Measurements from ENCODE around the gene C2CD3. TPM values are rescaled to one million over a fixed set of nuclear protein-coding genes. Genes with fewer than 3 reads are reported as not detected.

C2CD3 gene
- total RNA-seq, 1 donor from 2014 or later: 23.9 TPM

DNA sequence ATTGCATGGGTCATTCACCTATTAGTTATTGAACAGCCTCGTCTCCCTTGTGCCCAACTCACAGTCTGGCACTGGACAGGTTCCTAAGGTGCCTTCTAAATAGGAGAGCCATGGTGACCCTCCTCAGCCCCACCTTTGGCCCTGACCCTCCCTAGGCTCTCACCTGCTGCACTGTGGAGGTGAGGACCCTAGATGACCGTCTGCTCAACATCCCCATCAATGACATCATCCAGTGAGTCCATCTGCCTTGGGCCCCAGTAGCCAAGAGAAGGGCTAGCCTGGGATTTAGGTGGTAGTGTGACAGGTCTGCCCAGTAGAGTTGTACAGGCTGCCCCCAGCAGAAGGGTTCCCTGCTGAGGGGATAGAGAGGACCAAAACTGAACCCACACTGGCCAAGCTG lies 201.7 kb downstream of the C2CD3 start:
- Mint-ChIP-seq H3K27me3 (ENCODE audit: unreplicated experiment) (peaks cover 6% of the 10 kb centered on the region), H3K4me1 (ENCODE audit: unreplicated experiment) (no peaks in the 10 kb centered on the region), H3K9me3 (ENCODE audit: unreplicated experiment) (no peaks in the 10 kb centered on the region), H3K27ac (ENCODE audit: unreplicated experiment) (peak overlapping the region; percentile 3), H3K36me3 (ENCODE audit: low read depth, unreplicated experiment) (no peaks in the 10 kb centered on the region), H3K4me3 (ENCODE audit: unreplicated experiment) (no peak overlapping the region)
- no peak for DNase-seq (ENCODE audit: low spot score)
- TF ChIP-seq, protein P1, sequence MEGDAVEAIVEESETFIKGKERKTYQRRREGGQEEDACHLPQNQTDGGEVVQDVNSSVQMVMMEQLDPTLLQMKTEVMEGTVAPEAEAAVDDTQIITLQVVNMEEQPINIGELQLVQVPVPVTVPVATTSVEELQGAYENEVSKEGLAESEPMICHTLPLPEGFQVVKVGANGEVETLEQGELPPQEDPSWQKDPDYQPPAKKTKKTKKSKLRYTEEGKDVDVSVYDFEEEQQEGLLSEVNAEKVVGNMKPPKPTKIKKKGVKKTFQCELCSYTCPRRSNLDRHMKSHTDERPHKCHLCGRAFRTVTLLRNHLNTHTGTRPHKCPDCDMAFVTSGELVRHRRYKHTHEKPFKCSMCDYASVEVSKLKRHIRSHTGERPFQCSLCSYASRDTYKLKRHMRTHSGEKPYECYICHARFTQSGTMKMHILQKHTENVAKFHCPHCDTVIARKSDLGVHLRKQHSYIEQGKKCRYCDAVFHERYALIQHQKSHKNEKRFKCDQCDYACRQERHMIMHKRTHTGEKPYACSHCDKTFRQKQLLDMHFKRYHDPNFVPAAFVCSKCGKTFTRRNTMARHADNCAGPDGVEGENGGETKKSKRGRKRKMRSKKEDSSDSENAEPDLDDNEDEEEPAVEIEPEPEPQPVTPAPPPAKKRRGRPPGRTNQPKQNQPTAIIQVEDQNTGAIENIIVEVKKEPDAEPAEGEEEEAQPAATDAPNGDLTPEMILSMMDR (IDR thresholded peaks at IDR 0.05; ENCODE audit: unreplicated experiment): no peak

DNA sequence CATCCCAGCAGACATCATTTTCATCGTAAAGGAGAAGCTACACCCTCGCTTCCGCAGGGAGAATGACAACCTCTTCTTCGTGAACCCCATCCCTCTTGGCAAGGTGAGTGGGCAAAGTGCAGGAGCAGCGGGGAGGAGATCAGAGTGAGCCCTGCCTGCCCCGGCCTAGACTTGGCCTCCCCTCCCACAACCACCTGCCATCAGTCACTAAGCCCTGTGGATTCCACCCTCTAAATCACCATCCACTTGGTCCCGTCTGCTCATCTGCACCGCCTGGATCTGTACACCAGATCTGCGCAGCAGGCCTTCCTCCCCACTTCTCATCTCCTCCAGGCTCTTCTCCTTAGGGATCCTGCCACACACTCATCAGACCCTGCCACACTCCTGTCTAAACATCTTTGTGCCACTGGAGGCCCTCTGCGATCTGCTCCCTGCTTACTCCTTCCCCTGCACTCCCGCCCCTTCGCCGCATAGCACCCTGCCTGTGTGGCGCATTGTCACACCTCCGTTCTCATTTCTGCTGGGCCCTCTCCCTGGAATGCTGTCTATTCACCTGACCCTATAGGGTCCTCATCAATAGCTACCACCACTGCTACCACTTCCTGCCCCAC lies 202.3 kb downstream of the C2CD3 start:
- H3K27me3 Mint-ChIP-seq (ENCODE audit: unreplicated experiment): peaks cover 6% of the 10 kb centered on the region
- TF ChIP-seq, protein P1 (IDR thresholded peaks at IDR 0.05; ENCODE audit: unreplicated experiment): no peak
- H3K4me1 Mint-ChIP-seq (ENCODE audit: unreplicated experiment): no peaks in the 10 kb centered on the region
- no peak for DNase-seq (ENCODE audit: low spot score)
- H3K27ac Mint-ChIP-seq (ENCODE audit: unreplicated experiment): peak overlapping the region; percentile 3
- H3K9me3 Mint-ChIP-seq (ENCODE audit: unreplicated experiment): no peaks in the 10 kb centered on the region
- H3K36me3 Mint-ChIP-seq (ENCODE audit: low read depth, unreplicated experiment): no peaks in the 10 kb centered on the region
- H3K4me3 Mint-ChIP-seq (ENCODE audit: unreplicated experiment): no peak overlapping the region

DNA sequence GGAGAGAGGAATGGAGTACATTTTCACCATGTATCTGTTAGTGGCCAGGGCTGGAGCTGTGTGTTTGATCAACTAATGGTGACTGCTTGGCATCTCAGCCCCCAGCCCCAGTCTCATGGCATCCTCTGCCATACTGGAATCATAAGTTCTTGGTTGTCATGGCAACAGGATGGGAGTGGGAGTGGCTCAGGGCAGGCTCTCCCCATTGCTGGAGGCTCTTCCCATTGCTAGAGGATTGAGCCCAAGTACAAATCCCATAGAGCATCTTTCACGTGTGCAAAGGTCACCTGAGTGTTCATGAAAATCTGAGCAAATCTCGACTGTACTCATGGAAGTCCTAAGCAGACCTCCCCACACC lies 205.1 kb downstream of the C2CD3 start:
- Mint-ChIP-seq H3K27me3 (ENCODE audit: unreplicated experiment) (peaks cover 6% of the 10 kb centered on the region), H3K4me1 (ENCODE audit: unreplicated experiment) (no peaks in the 10 kb centered on the region), H3K36me3 (ENCODE audit: low read depth, unreplicated experiment) (no peaks in the 10 kb centered on the region), H3K9me3 (ENCODE audit: unreplicated experiment) (no peaks in the 10 kb centered on the region), H3K27ac (ENCODE audit: unreplicated experiment) (no peak overlapping the region), H3K4me3 (ENCODE audit: unreplicated experiment) (no peak overlapping the region)
- TF ChIP-seq, protein P1 (IDR thresholded peaks at IDR 0.05; ENCODE audit: unreplicated experiment): no peak
- DNase-seq (ENCODE audit: low spot score): no peak

DNA sequence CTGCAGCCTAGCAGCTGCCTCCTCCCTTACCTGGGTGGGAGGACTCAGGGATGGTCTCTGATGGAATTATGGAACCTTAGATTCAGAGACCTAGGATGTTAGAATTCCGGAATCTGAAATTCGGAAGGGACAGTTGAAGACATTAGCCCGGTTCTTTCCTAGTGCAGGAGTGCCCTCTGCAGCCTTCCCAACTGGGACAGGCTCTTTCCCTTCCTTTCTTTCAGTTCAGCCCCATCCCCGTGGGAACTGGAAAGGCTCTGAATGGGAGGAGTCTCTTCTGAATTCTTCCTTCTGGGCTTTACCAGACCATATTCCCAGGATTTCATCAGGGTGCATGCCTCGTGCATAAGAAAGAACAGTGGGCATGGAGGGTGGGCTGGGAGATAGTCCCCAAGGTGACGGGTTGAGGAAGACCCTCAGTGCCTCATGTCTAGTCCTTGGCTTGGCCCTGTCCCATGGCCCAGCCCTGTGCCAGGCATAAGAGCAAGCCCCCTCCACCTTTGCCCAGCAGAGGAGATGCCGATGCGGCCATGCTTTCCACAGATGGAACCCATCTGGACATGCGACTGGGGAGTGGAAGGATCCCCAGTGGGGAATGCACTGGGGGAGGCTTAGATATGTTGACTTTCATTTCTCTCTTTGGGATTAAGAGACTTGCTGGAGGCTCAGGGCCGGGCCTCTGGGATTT lies 205.6 kb downstream of the C2CD3 start:
- H3K4me1 Mint-ChIP-seq (ENCODE audit: unreplicated experiment): no peaks in the 10 kb centered on the region
- DNase-seq (ENCODE audit: low spot score): no peak
- no peak overlapping the region for H3K27ac Mint-ChIP-seq (ENCODE audit: unreplicated experiment)
- H3K36me3 Mint-ChIP-seq (ENCODE audit: low read depth, unreplicated experiment): no peaks in the 10 kb centered on the region
- TF ChIP-seq, protein P1 (IDR thresholded peaks at IDR 0.05; ENCODE audit: unreplicated experiment): no peak
- H3K9me3 Mint-ChIP-seq (ENCODE audit: unreplicated experiment): no peaks in the 10 kb centered on the region
- peaks cover 6% of the 10 kb centered on the region for H3K27me3 Mint-ChIP-seq (ENCODE audit: unreplicated experiment)
- H3K4me3 Mint-ChIP-seq (ENCODE audit: unreplicated experiment): no peak overlapping the region

DNA sequence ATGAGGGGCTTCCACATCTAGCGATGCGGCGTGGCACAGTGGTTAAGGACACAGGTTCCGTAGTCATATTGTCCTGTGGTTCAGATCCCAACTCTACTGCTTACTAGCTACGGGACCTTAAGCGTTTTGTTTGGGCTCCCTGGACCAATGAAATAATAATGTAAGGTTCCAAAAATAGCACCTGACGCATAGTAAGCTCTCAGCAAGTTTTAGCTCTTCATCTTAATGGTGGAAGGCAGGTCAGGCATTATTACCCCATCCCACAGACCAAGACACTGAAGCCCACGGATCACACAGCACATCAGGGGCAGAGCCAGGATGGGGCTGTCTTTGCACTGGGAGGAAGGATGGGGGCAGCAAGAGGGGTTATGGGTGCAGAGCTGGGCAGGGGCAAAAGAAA lies 206.9 kb downstream of the C2CD3 start:
- no peak for DNase-seq (ENCODE audit: low spot score)
- Mint-ChIP-seq H3K4me3 (ENCODE audit: unreplicated experiment) (no peak overlapping the region), H3K27ac (ENCODE audit: unreplicated experiment) (peak overlapping the region; percentile 67), H3K27me3 (ENCODE audit: unreplicated experiment) (peaks cover 5% of the 10 kb centered on the region), H3K36me3 (ENCODE audit: low read depth, unreplicated experiment) (no peaks in the 10 kb centered on the region), H3K9me3 (ENCODE audit: unreplicated experiment) (no peaks in the 10 kb centered on the region), H3K4me1 (ENCODE audit: unreplicated experiment) (no peaks in the 10 kb centered on the region)
- TF ChIP-seq, protein P1 (IDR thresholded peaks at IDR 0.05; ENCODE audit: unreplicated experiment): no peak

All from endothelial cell (in vitro differentiated cells).